Activated naive CD8-positive, alpha-beta T cell treated with anti-CD3 and anti-CD28 coated beads, Interleukin-2, amount 50 U/mL, for 24 hours (primary cell): ENCODE measurements around the gene CCL25.

ENCODE experiments used
- ATAC-seq: fragments of 150-1000 bp; cut with Tn5 transposase; one replicate; pipeline ENCODE4 v1.10.0; 2021
- DNase-seq: peaks from one replicate; pipeline ENCODE4 v3.0.0; 2021
- H3K27ac Mint-ChIP-seq: one replicate; pipeline ENCODE4 v1.8.0; 2021; ENCODE audit warnings: mild to moderate bottlenecking, mixed read lengths
- H3K27me3 Mint-ChIP-seq: one replicate; pipeline ENCODE4 v1.8.0; 2021; ENCODE audit warnings: mixed read lengths
- H3K36me3 Mint-ChIP-seq: one replicate; pipeline ENCODE4 v1.8.0; 2021; ENCODE audit warnings: low read depth, mixed read lengths
- H3K4me1 Mint-ChIP-seq: one replicate; pipeline ENCODE4 v1.8.0; 2021; ENCODE audit warnings: mixed read lengths
- H3K4me3 Mint-ChIP-seq: one replicate; pipeline ENCODE4 v1.8.0; 2021; ENCODE audit warnings: mild to moderate bottlenecking, moderate library complexity, mixed read lengths
- H3K9me3 Mint-ChIP-seq: one replicate; pipeline ENCODE4 v1.8.0; 2021; ENCODE audit warnings: mixed read lengths

The CCL25 gene

DNA sequence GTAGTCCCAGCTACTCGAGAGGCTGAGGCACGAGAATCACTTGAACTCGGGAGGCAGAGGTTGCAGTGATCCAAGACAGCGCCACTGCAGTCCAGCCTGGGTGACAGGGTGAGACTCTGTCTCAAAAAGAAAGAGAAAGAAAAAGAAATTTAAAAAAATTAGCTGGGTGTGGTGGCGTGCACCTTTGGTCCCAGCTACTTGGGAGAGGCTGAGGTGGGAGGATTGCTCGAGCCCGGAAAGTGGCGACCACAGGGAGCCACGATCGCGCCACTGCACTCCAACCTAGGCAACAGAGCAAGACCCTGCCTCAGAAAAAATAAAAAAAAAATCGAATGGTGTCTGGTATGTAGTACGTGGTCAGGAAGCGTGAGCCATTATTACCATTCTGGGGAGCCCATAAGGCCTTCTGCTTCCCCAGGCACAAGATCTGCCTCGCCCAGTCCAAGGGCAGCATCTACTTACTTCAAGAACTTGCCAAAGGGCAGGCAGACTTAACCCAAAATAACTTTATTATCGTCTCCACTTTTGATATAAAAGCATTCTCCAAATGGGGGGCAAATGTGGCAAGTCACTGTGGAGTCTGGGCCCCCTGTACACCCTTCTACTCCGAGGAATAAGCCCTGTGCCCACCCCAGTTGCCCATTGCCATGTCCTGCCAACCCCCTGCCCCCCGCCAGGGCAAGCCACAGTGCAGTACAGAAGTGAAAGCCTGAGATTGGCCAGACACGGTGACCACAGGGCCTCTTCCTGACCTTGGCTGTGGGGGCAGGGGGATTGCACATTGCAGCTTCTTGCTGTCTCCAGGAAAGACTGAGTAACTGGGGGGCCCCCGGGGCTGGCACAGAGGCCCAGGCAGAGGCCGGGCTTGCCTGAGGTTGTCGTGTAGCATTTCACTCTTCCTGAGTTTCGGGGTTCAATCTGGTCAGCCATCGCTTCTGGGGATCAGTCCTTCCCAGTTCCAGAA, 12.6 kb downstream of the CCL25 start:
- ATAC-seq (peak; percentile 56), DNase-seq (peak; percentile 33)
- Mint-ChIP-seq H3K27ac (no peak overlapping the region), H3K9me3 (peaks cover 12% of the 10 kb centered on the region), H3K4me3 (no peak overlapping the region), H3K4me1 (peaks cover 9% of the 10 kb centered on the region), H3K36me3 (peaks cover 2% of the 10 kb centered on the region), H3K27me3 (no peaks in the 10 kb centered on the region)

DNA sequence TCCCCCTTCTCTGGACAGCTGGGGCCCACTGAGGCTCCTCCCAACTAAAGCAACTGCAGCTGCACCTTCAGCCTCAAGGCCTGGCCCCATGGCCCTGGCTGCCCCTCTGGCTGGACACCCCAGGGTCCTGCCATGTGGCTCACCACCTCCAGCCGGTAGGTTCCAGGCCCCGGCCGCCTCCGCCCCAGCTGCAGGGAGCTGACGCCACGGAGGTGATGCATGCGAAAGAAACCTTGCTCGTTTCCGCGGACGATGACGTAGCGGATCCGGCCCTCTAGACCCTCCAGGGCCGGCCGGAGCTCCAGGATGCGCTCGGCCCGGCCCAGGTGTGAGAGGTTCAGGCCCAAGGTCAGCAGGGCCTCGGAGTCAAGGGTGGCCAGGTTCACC, 13.3 kb downstream of the CCL25 start:
- ATAC-seq = no peak
- Mint-ChIP-seq H3K36me3 (peaks cover 2% of the 10 kb centered on the region), H3K4me1 (peaks cover 9% of the 10 kb centered on the region), H3K4me3 (no peak overlapping the region), H3K27ac (no peak overlapping the region), H3K9me3 (peaks cover 15% of the 10 kb centered on the region), H3K27me3 (no peaks in the 10 kb centered on the region)
- no peak for DNase-seq

DNA sequence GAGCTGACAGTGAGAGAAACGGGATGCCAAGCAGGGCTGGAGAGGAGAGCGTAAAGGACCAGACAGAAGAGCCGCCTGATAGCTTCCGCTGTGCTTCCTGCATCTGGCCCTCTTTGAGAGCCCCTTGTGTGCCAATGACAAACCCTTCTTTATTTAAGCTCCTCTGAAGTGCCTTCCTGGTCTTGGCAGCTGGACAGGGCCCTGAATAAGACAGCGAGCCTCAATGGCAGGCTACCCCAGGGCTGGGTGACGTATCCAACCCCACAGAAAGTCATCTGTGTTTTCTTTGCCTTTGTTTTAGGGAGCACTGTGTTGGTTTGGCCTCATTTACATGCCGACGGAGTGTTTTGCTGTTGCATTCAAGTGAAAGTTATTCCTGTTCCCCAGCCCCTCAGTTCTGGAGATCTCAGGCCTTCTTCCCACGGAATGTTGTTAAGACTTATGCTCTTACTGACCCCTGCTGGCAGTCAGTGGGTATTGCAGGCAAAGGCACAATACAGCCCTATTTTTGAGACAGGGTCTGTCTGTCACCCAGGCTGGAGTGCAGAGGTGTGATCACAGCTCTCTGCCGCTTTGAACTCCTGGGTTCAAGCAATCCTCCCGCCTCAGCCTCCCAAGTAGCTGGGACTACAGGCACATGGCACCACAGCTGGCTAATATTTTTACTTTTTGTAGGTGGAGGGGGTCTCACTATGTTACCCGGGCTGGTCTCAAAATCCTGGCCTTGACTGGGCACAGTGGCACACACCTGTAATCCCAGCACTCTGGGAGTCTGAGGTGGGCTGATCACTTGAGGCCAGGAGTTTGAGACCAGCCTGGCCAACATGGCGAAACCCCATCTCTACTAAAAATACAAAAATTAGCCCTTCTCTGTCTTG, 16.8 kb downstream of the CCL25 start:
- no peak for ATAC-seq
- H3K27me3 Mint-ChIP-seq = no peaks in the 10 kb centered on the region

DNA sequence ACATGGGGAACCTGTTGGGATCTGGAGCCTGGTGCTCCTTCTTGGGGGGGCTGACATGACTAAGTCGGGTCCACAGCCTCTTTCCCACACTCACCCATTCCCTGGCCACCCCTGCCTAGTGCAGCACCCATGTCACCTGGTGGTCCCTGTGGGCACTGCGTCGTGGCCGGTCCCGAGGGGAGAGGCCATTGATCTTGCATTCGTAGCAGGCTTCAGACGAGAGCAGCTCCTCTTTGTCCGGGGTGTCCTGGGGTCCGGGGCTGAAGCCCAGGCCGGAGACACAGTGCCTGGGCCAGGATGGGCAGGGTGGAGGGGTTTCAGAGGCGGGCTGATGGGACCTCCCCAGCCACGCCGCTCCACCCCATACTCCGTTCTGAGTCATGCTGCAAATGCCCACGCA, 19.4 kb downstream of the CCL25 start:
- Mint-ChIP-seq H3K36me3 (peaks cover 2% of the 10 kb centered on the region), H3K4me1 (peaks cover 4% of the 10 kb centered on the region), H3K4me3 (no peak overlapping the region), H3K27me3 (no peaks in the 10 kb centered on the region), H3K9me3 (peaks cover 23% of the 10 kb centered on the region), H3K27ac (no peak overlapping the region)
- ATAC-seq (no peak), DNase-seq (no peak)

More for the DNA sequence above, 16.8 kb downstream of the CCL25 start:
- Mint-ChIP-seq H3K9me3 (peaks cover 20% of the 10 kb centered on the region), H3K36me3 (peaks cover 2% of the 10 kb centered on the region), H3K4me3 (no peak overlapping the region), H3K4me1 (peaks cover 13% of the 10 kb centered on the region), H3K27ac (no peak overlapping the region)
- peak; percentile 28 for DNase-seq

DNA sequence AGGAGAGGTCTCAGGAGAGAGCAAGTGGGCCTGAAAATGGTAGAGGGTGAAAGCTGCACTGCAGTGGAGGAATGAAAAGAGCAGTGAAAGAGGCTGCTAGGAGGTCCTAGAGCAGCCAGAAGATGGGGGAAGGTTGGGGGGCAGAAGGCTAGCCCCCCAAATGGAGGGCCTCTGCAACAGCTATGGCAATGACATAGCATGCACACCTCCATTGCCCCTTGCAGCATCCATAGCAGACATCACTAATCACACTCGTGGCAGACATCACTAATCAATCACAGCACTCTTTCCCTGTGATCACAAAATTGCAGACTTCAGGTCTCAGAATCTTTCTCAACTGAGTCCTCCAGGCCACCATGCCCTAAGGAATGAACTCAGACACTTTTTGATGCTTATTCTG, 21.9 kb downstream of the CCL25 start:
- Mint-ChIP-seq H3K4me3 (no peak overlapping the region), H3K27me3 (no peaks in the 10 kb centered on the region), H3K9me3 (peaks cover 15% of the 10 kb centered on the region), H3K4me1 (peaks cover 4% of the 10 kb centered on the region), H3K36me3 (no peaks in the 10 kb centered on the region), H3K27ac (no peak overlapping the region)
- ATAC-seq (no peak), DNase-seq (no peak)

DNA sequence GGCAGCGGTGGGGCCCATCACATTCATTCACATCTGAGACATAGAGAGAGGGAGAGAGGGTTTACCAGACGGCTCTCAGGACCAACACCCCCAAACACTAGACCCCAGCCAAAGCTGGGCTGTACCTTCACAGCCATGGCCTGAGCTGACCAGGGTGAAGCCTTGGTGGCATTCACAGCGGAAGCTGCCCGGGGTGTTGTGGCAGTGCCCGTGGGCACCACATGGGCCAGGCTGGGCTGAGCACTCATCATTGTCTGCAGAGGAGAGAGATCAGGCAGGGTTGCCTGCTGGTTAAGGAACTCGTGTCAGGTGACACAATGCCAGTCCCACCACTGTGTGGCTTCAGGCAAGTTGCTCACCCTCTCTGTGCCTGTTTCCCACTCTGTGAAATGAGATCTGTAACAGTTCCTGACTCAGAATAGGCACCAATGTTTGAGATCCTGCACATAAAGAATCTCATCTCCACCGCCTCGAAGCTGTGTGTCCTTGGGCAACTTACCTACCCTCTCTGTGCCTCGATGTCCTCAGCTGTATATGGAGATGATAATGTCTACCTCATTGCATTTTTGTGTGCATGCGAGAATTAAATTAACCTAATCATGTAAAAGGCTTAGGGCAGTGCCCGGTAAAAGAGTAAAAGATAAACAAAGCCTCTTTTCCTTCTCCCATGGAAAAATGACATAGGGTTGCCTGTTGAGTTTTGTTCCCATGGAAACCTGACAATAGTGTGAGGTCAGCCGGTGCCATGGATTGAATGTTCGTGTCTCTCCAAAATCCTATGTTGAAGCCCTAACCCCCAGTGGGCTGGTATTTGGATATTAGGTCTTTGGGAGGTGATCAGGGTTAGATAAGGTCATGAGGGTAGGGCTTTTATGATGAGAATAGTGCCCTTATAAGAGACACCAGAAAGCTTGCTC, 22.9 kb downstream of the CCL25 start:
- DNase-seq = no peak
- Mint-ChIP-seq H3K4me3 (no peak overlapping the region), H3K9me3 (peaks cover 9% of the 10 kb centered on the region), H3K27me3 (no peaks in the 10 kb centered on the region), H3K4me1 (peaks cover 4% of the 10 kb centered on the region), H3K36me3 (no peaks in the 10 kb centered on the region), H3K27ac (no peak overlapping the region)
- ATAC-seq = no peak

DNA sequence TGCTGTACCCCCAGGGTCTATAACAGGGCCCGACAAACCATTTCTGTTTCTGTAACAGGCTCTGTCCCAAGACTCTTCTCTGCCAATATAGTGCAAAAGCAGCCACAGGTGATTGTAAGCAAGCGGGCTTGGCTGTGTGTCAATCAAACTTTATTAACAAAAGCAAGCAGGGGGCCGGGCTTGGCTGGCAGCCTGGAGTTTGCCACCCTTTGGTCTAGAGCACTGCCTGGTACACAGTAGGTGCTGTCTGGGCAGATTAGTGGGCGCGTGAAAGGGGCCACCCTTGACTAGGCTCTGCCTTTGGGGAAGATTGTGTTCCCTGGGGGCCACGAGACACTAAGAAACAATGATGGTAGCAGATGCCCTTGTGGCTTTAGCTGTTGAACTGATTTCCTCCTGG, 27.4 kb downstream of the CCL25 start:
- Mint-ChIP-seq H3K36me3 (no peaks in the 10 kb centered on the region), H3K27ac (no peak overlapping the region), H3K4me3 (no peak overlapping the region), H3K9me3 (no peaks in the 10 kb centered on the region), H3K4me1 (no peaks in the 10 kb centered on the region), H3K27me3 (peaks cover 4% of the 10 kb centered on the region)
- DNase-seq = no peak
- ATAC-seq = no peak

DNA sequence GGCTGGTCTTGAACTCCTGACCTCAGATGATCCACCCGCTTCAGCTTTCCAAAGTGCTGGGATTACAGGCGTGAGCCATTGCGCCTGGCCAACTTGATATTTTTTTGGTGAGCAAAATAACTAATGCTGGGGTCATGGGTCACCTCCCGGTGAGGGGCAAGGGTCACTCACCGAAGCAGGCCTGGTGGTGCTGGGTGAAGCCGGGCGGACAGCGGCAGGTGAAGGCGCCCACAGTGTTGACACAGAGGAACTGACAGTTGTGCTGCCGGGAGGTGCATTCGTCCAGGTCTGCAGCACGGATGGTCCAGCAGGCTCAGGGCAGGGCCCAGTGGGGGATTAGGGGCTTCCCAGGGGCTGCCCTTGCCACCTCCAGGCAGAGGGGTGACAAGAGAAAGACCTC, 28.3 kb downstream of the CCL25 start:
- DNase-seq = no peak
- Mint-ChIP-seq H3K9me3 (no peaks in the 10 kb centered on the region), H3K4me3 (no peak overlapping the region), H3K36me3 (no peaks in the 10 kb centered on the region), H3K27ac (no peak overlapping the region), H3K4me1 (no peaks in the 10 kb centered on the region), H3K27me3 (peaks cover 5% of the 10 kb centered on the region)
- ATAC-seq = no peak

DNA sequence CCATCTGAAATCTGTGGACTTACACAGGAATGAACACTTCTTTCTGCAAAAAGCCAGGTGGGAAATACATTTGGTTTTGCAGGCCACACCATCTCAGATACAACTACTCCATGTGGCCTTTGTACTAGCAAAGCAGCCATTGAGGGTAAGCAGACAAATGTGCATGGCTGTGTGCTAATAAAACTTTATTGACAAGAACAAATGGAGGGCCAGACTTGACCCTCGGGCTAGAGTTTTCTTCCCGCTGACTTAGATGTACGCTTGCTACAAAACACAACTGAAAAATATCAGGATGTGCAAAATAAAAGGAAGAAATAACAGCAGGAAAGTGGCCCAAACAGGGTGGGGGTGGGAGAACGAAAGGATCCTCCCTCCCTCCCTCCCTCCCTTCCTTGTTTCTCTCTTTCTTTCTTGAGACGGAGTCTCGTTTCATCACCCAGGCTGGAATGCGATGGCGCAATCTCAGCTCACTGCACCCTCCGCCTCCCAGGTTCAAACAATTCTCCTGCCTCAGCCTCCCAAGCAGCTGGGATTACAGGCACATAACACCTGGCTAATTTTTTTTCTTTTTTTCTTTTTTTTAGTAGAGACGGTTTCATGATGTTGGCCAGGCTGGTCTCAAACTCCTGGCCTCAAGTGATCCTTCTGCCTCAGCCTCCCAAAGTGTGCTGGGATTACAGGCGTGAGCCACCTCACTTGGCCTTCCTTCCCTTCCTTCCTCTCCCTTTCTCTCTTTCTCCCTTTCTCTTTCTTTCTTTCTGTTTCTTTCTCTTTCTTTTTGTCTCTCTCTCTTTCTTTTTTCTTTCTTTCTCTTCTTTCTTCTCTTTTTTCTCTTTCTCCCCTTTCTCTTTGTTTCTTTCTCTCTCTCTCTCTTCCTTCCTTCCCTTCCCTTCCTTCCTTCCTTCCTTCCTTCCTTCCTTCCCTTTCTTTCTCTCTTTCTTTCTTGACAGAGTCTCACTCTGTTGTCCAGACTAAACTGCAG, 29.3 kb downstream of the CCL25 start:
- H3K4me1 Mint-ChIP-seq = no peaks in the 10 kb centered on the region

DNA sequence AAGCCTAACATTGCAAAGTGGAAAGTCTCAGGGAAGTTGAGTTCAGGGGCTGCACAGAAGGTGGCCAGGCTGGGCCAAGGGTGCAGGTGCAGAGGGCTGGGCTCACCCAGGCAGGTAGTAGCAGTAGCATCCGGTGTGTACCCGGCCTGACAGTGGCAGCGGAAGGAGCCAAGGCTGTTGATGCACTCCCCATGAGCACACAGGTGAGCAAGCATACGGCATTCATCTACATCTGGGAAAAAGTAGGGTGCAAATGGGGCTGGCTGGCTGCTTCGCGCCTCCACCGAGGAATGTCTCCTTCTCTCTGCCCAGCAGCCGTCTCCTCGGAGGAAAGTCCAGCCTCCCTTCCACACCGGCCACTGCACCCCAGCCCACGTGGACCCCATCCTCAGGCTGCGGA, 30.6 kb downstream of the CCL25 start:
- no peaks in the 10 kb centered on the region for H3K4me1 Mint-ChIP-seq
- H3K27me3 Mint-ChIP-seq = peaks cover 5% of the 10 kb centered on the region
- ATAC-seq = no peak
- H3K4me3 Mint-ChIP-seq = no peak overlapping the region
- H3K27ac Mint-ChIP-seq = no peak overlapping the region
- H3K9me3 Mint-ChIP-seq = no peaks in the 10 kb centered on the region
- DNase-seq = no peak
- H3K36me3 Mint-ChIP-seq = no peaks in the 10 kb centered on the region

More for the DNA sequence above, 29.3 kb downstream of the CCL25 start:
- Mint-ChIP-seq H3K4me3 (no peak overlapping the region), H3K27ac (no peak overlapping the region), H3K27me3 (peaks cover 5% of the 10 kb centered on the region), H3K9me3 (no peaks in the 10 kb centered on the region), H3K36me3 (no peaks in the 10 kb centered on the region)
- no peak for ATAC-seq
- no peak for DNase-seq

DNA sequence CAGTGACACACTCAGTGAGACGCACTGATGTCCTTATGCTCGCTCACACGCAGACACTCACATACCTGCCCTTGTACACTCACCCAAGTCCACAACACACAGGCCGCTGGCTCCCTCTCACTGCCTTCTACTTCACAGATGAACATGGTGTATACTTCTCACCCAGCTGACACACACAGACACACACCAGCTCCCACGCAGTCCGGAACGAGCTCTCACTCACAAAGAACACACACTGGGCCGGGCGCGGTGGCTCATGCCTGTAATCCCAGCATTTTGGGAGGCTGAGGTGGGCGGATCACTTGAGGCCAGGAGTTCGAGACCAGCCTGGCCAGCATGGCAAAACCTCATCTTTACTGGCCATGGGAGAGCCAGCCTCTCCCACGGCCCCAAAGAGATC, 31.6 kb downstream of the CCL25 start:
- H3K4me3 Mint-ChIP-seq = no peak overlapping the region
- no peaks in the 10 kb centered on the region for H3K36me3 Mint-ChIP-seq
- no peak for DNase-seq
- ATAC-seq = no peak
- no peak overlapping the region for H3K27ac Mint-ChIP-seq
- peaks cover 5% of the 10 kb centered on the region for H3K27me3 Mint-ChIP-seq
- no peaks in the 10 kb centered on the region for H3K9me3 Mint-ChIP-seq
- H3K4me1 Mint-ChIP-seq = no peaks in the 10 kb centered on the region

DNA sequence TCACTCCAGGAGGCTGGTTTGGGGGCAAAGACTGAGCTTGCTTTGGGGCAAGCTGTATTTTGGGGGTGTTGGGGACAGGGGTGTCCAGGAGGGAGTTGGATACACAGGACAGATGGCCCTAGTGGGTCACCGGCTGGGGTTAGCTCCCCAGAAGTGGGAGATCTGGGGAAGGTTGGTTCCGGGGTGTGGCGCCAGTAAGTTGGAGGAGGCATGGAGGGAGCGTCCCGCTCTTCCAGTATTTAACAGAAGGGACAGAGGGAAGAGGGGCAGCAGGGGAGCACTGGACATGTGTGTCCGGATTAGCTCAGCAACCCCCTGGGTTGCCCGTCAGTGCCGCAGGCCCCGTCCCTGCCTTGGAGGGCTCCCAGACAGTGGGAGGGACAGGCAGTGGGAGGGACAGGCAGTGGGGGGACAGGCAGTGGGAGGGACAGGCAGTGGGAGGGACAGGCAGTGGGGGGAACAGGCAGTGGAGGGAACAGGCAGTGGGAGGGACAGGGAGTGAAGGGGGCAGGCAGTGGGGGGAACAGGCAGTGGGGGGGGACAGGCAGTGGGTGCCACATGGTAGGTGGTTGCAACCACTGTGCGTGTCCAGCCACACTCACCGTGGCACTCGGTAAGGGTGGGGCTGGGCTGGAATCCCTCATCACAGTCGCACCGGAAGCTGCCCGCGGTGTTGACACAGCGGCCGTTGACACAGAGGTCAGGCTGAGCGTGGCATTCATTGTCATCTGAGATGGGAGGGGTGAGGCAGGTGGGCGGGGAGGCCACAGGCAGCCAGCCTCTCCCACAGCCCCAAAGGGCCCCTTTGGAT, 33.2 kb downstream of the CCL25 start:
- ATAC-seq (no peak), DNase-seq (no peak)
- H3K4me3 Mint-ChIP-seq = no peak overlapping the region
- no peaks in the 10 kb centered on the region for H3K4me1 Mint-ChIP-seq
- H3K36me3 Mint-ChIP-seq = no peaks in the 10 kb centered on the region
- no peaks in the 10 kb centered on the region for H3K9me3 Mint-ChIP-seq
- H3K27ac Mint-ChIP-seq = no peak overlapping the region
- H3K27me3 Mint-ChIP-seq = peaks cover 7% of the 10 kb centered on the region

DNA sequence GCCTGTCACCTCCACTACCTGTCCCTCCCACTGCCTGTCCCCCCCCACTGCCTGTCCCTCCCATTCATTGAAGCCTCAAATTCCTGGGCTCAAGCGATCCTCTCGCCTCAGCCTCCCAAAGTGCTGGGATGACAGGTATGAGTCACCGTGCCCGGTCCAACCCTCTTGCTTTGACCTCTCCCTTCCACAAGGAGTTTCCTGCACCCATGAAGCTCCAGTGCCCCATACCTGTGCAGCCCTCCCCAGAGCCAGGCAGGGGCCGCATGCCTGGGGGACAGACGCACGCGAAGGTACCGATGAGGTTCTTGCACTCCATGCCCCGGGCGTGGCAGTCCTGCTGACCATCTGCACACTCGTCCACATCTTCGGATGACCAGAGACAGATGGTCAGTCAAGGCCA, 34.3 kb downstream of the CCL25 start:
- Mint-ChIP-seq H3K4me1 (no peaks in the 10 kb centered on the region), H3K36me3 (no peaks in the 10 kb centered on the region), H3K4me3 (no peak overlapping the region), H3K27me3 (peaks cover 7% of the 10 kb centered on the region), H3K9me3 (no peaks in the 10 kb centered on the region), H3K27ac (no peak overlapping the region)
- ATAC-seq (no peak), DNase-seq (no peak)
